Thoracic aorta (tissue), 2 donors: Measurements from ENCODE around the gene CRB1. TPM values are rescaled to one million over a fixed set of nuclear protein-coding genes. Genes with fewer than 3 reads are reported as not detected.

Source experiments
- ATAC-seq: fragments of 150-250 bp; one replicate; pipeline ENCODE4 v1.8.0; 2017; ENCODE audit warnings: low read depth; ENCODE audit not compliant: insufficient number of reproducible peaks, low FRiP score
- DNase-seq: peaks from one replicate; pipeline ENCODE4 v3.0.0-alpha.2; 2020; ENCODE audit warnings: low spot score
- H3K27ac ChIP-seq, 2 donors: fragments of 200-600 bp; sonication (generic); 1 replicate in 1 of 2; 2 replicates in 1 of 2; pipeline ENCODE4 v1.5.1; 2016; ENCODE audit warnings: mild to moderate bottlenecking in 2 of 2, moderate library complexity in 2 of 2
- H3K27me3 ChIP-seq: fragments of 200-600 bp; sonication (generic); replicated peaks from 2 replicates; pipeline ENCODE4 v1.6.0; 2016; ENCODE audit warnings: mild to moderate bottlenecking; ENCODE audit not compliant: insufficient read depth
- H3K36me3 ChIP-seq: fragments of 200-600 bp; sonication (generic); one replicate; pipeline ENCODE4 v1.5.1; 2016
- H3K4me1 ChIP-seq, 2 donors: fragments of 200-600 bp; sonication (generic); 1 replicate in 1 of 2; 2 replicates in 1 of 2; pipeline versions ENCODE4 v1.5.1 to v1.6.0; 2016; ENCODE audit warnings: low read depth in 2 of 2, mild to moderate bottlenecking in 1 of 2; ENCODE audit not compliant: control insufficient read depth in 1 of 2
- H3K4me3 ChIP-seq: fragments of 200-600 bp; sonication (generic); 2 replicates; pipeline ENCODE4 v1.5.1; 2016; ENCODE audit warnings: mild to moderate bottlenecking
- H3K9me3 ChIP-seq: fragments of 200-600 bp; sonication (generic); 2 replicates; pipeline ENCODE4 v1.5.1; 2016
- CTCF ChIP-seq: fragments of 200-600 bp; sonication (generic); IDR thresholded peaks from one replicate; pipeline ENCODE4 v1.5.1; 2019; ENCODE audit warnings: antibody characterized with exemption
- total RNA-seq, 2 donors: library from RNA; depleted of rRNA; stranded (reverse); fragments of >200 nt; gene quantifications; one replicate each; pipeline versions ENCODE4 v1.1.0 to v1.2.3, GENCODE V29; 2016

The CRB1 gene
- total RNA-seq, 2 donors from 2014 or later: not detected

DNA sequence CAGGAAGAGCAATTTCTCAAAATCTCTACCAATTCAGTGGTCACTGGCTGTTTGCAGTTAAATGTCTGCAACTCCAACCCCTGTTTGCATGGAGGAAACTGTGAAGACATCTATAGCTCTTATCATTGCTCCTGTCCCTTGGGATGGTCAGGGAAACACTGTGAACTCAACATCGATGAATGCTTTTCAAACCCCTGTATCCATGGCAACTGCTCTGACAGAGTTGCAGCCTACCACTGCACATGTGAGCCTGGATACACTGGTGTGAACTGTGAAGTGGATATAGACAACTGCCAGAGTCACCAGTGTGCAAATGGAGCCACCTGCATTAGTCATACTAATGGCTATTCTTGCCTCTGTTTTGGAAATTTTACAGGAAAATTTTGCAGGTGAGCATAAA, 167.2 kb downstream of the CRB1 start:
- Histone ChIP-seq H3K9me3 (no peaks in the 10 kb centered on the region), H3K27me3 (no peaks in the 10 kb centered on the region), H3K4me3 (no peak overlapping the region), H3K27ac (no peak overlapping the region), H3K36me3 (no peaks in the 10 kb centered on the region), H3K4me1 (peaks cover 0 to 14% of the 10 kb centered on the region in 2 donors)
- DNase-seq (no peak), ATAC-seq (no peak)
- TF ChIP-seq CTCF: no peak

DNA sequence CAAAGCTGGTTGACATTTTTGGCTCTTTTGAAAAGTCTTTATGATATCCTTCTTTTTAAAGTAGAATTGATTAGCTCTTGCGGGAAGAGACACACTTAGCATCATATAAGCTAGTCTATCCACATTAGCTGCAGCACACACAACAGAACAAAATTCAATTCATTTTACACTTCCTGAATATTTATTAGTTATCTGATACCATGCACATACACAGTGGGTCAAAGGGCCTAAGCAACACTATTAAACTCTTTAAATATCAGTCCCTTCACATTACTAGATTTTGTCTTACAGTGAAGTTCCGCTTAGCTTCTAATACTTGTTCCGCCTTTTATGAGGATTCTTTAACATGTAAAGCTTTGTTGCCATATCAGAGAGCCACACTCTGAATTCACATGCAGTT, 169.5 kb downstream of the CRB1 start:
- H3K27ac ChIP-seq: no peak overlapping the region
- no peak for TF ChIP-seq CTCF
- peaks cover 9 to 30% of the 10 kb centered on the region in 2 donors for H3K4me1 ChIP-seq
- DNase-seq (no peak), ATAC-seq (no peak)
- H3K27me3 ChIP-seq: no peaks in the 10 kb centered on the region
- no peaks in the 10 kb centered on the region for H3K9me3 ChIP-seq
- no peaks in the 10 kb centered on the region for H3K36me3 ChIP-seq
- no peak overlapping the region for H3K4me3 ChIP-seq

- Histone ChIP-seq H3K4me1 (peaks cover 12 to 30% of the 10 kb centered on the region in 2 donors), H3K27ac (no peak overlapping the region), H3K36me3 (no peaks in the 10 kb centered on the region), H3K27me3 (no peaks in the 10 kb centered on the region), H3K4me3 (no peak overlapping the region), H3K9me3 (no peaks in the 10 kb centered on the region)
- ATAC-seq (no peak), DNase-seq (no peak)
- no peak for TF ChIP-seq CTCF
Observed at GRCh38 chr1:197438010-197438790, 170.1 kb downstream of the CRB1 start.

GRCh38 chr1:197439708-197440280, 171.7 kb downstream of the CRB1 start:
- Histone ChIP-seq H3K36me3 (no peaks in the 10 kb centered on the region), H3K27me3 (no peaks in the 10 kb centered on the region), H3K4me1 (peaks cover 12 to 30% of the 10 kb centered on the region in 2 donors), H3K4me3 (no peak overlapping the region), H3K9me3 (no peaks in the 10 kb centered on the region), H3K27ac (no peak overlapping the region)
- TF ChIP-seq CTCF: no peak
- ATAC-seq (no peak), DNase-seq (no peak)

DNA sequence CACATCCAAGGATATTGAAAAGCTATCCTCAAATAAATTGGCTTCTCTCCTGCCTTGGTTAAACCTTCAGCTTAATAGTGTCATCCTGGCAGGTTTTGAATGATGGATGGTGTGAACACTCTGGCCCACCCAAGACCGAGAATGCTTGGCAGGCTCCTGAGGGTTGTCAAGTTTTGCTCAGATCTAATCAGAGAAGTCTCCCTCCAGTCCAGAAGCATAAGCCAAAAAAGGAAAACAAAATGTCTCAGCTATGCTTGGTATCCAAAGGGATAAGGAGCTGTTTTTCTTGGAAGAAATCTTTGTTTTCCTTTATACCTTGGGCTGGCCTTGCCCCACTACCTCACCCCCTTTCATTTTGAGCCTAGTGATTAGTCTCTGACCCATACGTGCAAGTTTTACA, 172.7 kb downstream of the CRB1 start:
- Histone ChIP-seq H3K9me3 (no peaks in the 10 kb centered on the region), H3K4me1 (peaks cover 12 to 30% of the 10 kb centered on the region in 2 donors), H3K27ac (peak overlapping the region in 1 of 2 donors; percentile 18), H3K36me3 (no peaks in the 10 kb centered on the region), H3K4me3 (no peak overlapping the region), H3K27me3 (no peaks in the 10 kb centered on the region)
- ATAC-seq (no peak), DNase-seq (no peak)
- no peak for TF ChIP-seq CTCF
